HCT116 (cell line): Measurements from ENCODE around the gene KCNAB3. TPM values are rescaled to one million over a fixed set of nuclear protein-coding genes. Genes with fewer than 3 reads are reported as not detected.

Experiments used
- ATAC-seq: fragments of 200-7000 bp; cut with Tn5 transposase; 2 replicates; pipeline ENCODE4 v1.9.1; 2020; ENCODE audit warnings: mild to moderate bottlenecking, moderate library complexity
- BruUV-seq: library from RNA; stranded (reverse); fragments of 400-500 nt; replicated peaks from 2 replicates; lab custom pipeline; 2021; lab: Mats Ljungman, UMichigan
- CTCF ChIA-PET: fragments of 300-600 bp; sonication (Branson Sonifier 250); formaldehyde crosslinking; loops from one replicate; lab custom pipeline; 2021; ENCODE audit warnings: antibody characterized with exemption; lab: Charles Lee
- POLR2A ChIA-PET: fragments of 300-600, 350-600 bp; sonication (Branson Sonifier 250); formaldehyde crosslinking; loops from one replicate; lab custom pipeline; 2021; ENCODE audit warnings: antibody characterized with exemption; lab: Charles Lee
- RAD21 ChIA-PET, 2 experiments: fragments of 300-600 bp; sonication (Branson Sonifier 250); formaldehyde crosslinking; loops; one replicate each; lab custom pipeline; 2023; ENCODE audit warnings: low total read pairs in 2 of 2; ENCODE audit not compliant: uncharacterized antibody in 2 of 2, unreplicated experiment in 2 of 2, low non-redundant PET in 1 of 2; lab: Charles Lee
- DNase-seq: peaks from one replicate; pipeline ENCODE4 v3.0.0-alpha.2; 2010; ENCODE audit warnings: low read depth, low spot score
- H2AFZ ChIP-seq: fragments of 200-600 bp; shearing (Covaris generic), sonication (generic); 2 replicates; pipeline ENCODE4 v1.6.1; 2017; ENCODE audit warnings: low read depth, mixed run types, mixed read lengths, antibody characterized with exemption, low read length; ENCODE audit not compliant: poor library complexity, severe bottlenecking
- H3K27ac ChIP-seq: 2 replicates; pipeline ENCODE4 v1.5.1; 2012; ENCODE audit warnings: low read depth, low read length
- H3K27me3 ChIP-seq: fragments of 200-600 bp; sonication (generic); 2 replicates; pipeline ENCODE4 v1.6.1; 2016; ENCODE audit warnings: mixed run types, low read length, mixed read lengths; ENCODE audit not compliant: insufficient read depth
- H3K36me3 ChIP-seq, 2 experiments: fragments of 200-500 bp in 1 of 2; fragments of 200-600 bp in 1 of 2; sonication (Bioruptor generic) in 1 of 2; sonication (generic) in 1 of 2; 2 replicates each; pipeline versions ENCODE4 v1.5.1 to v1.6.1; 2014 to 2016; ENCODE audit warnings: low read length in 2 of 2, inconsistent platforms in 1 of 2, mixed read lengths in 1 of 2, mixed run types in 1 of 2; ENCODE audit not compliant: insufficient read depth in 2 of 2, control insufficient read depth in 1 of 2
- H3K4me1 ChIP-seq, 2 experiments: fragments of 200-600 bp in 1 of 2; sonication (generic) in 1 of 2; 2 replicates each; pipeline versions ENCODE4 v1.5.1 to v1.6.1; 2012 to 2017; ENCODE audit warnings: low read length in 2 of 2, inconsistent platforms in 1 of 2, mild to moderate bottlenecking in 1 of 2, mixed read lengths in 1 of 2, mixed run types in 1 of 2, moderate library complexity in 1 of 2; ENCODE audit not compliant: insufficient read depth in 2 of 2, control insufficient read depth in 1 of 2
- H3K4me2 ChIP-seq: fragments of 200-600 bp; sonication (generic); 2 replicates; pipeline ENCODE4 v1.6.1; 2017; ENCODE audit warnings: mixed run types, low read length, mixed read lengths
- H3K4me3 ChIP-seq, 2 experiments: fragments of 200-600 bp in 1 of 2; sonication (generic) in 1 of 2; replicated peaks in 1 of 2; 2 replicates each; pipeline ENCODE4 v1.5.1; 2011 to 2016; ENCODE audit warnings: low read length in 2 of 2, control low read depth in 1 of 2, low read depth in 1 of 2, mild to moderate bottlenecking in 1 of 2, mixed read lengths in 1 of 2, mixed run types in 1 of 2
- H3K79me2 ChIP-seq: fragments of 200-600 bp; sonication (generic); 2 replicates; pipeline ENCODE4 v1.6.1; 2017; ENCODE audit warnings: mild to moderate bottlenecking, mixed run types, low read length, moderate library complexity, mixed read lengths; ENCODE audit not compliant: insufficient read depth
- H3K9ac ChIP-seq: fragments of 200-600 bp; sonication (generic); 2 replicates; pipeline ENCODE4 v1.6.1; 2016; ENCODE audit warnings: low read length, mixed read lengths
- H3K9me2 ChIP-seq: fragments of 200-600 bp; sonication (generic), shearing (Covaris generic); 2 replicates; pipeline ENCODE4 v1.6.1; 2017; ENCODE audit warnings: mixed run types, mild to moderate bottlenecking, moderate library complexity; ENCODE audit not compliant: insufficient read depth
- H3K9me3 ChIP-seq, 2 experiments: fragments of 200-500 bp in 1 of 2; fragments of 200-600 bp in 1 of 2; sonication (Bioruptor generic) in 1 of 2; sonication (generic) in 1 of 2; 2 replicates each; pipeline ENCODE4 v1.6.1; 2014 to 2017; ENCODE audit warnings: low read length in 2 of 2, mixed read lengths in 2 of 2, inconsistent platforms in 1 of 2, low read depth in 1 of 2, mild to moderate bottlenecking in 1 of 2, mixed run types in 1 of 2, moderate library complexity in 1 of 2; ENCODE audit not compliant: control insufficient read depth in 1 of 2, insufficient read depth in 1 of 2
- H4K20me1 ChIP-seq: fragments of 200-600 bp; sonication (generic), shearing (Covaris generic); 2 replicates; pipeline ENCODE4 v1.6.1; 2017; ENCODE audit warnings: mixed run types, mild to moderate bottlenecking, moderate library complexity; ENCODE audit not compliant: insufficient read depth
- CBX3 ChIP-seq: IDR thresholded peaks from 2 replicates; pipeline ENCODE4 v1.6.1; 2012; ENCODE audit warnings: low read depth
- CEBPB ChIP-seq: IDR thresholded peaks from 2 replicates; pipeline ENCODE4 v1.6.1; 2012; ENCODE audit warnings: low read depth
- EGR1 ChIP-seq: IDR thresholded peaks from 2 replicates; pipeline ENCODE4 v1.6.1; 2012; ENCODE audit warnings: low read depth
- ELF1 ChIP-seq: IDR thresholded peaks from 2 replicates; pipeline ENCODE4 v1.6.1; 2012; ENCODE audit warnings: low read depth, borderline replicate concordance
- EZH2 ChIP-seq: fragments of 200-600 bp; sonication (generic); IDR thresholded peaks from 2 replicates; pipeline ENCODE4 v1.6.1; 2017; ENCODE audit warnings: antibody characterized with exemption, mixed run types
- FOSL1 ChIP-seq: IDR thresholded peaks from 2 replicates; pipeline ENCODE4 v1.6.1; 2012; ENCODE audit warnings: low read depth
- POLR2AphosphoS5 ChIP-seq: IDR thresholded peaks from 2 replicates; pipeline ENCODE4 v1.6.1; 2011; ENCODE audit warnings: mild to moderate bottlenecking, low read depth, low read length, moderate library complexity
- RAD21 ChIP-seq: IDR thresholded peaks from 2 replicates; pipeline ENCODE4 v1.6.1; 2012; ENCODE audit warnings: low read depth, mild to moderate bottlenecking
- SIN3A ChIP-seq: IDR thresholded peaks from 2 replicates; pipeline ENCODE4 v1.6.1; 2012; ENCODE audit warnings: low read depth
- SP1 ChIP-seq: IDR thresholded peaks from 2 replicates; pipeline ENCODE4 v1.6.1; 2012; ENCODE audit warnings: low read depth
- SRF ChIP-seq: IDR thresholded peaks from 2 replicates; pipeline ENCODE4 v1.6.1; 2012; ENCODE audit warnings: low read depth
- TCF7L2 ChIP-seq: IDR thresholded peaks from 2 replicates; pipeline ENCODE4 v1.7.0; 2011; ENCODE audit warnings: borderline replicate concordance, inconsistent platforms; ENCODE audit not compliant: insufficient read depth, insufficient read length; ENCODE audit errors: extremely low read depth
- ZFX ChIP-seq: fragments of 450-650 bp; IDR thresholded peaks from 2 replicates; pipeline ENCODE4 v1.6.1; 2017
- ZNF274 ChIP-seq: fragments of 200-500 bp; sonication (Bioruptor generic); IDR thresholded peaks from 2 replicates; pipeline ENCODE4 v1.6.1; 2014; ENCODE audit warnings: mild to moderate bottlenecking, low read depth, low read length, inconsistent platforms
- intact Hi-C: fragments of 100-400 bp; cut with micrococcal nuclease; formaldehyde crosslinking; loops from 2 replicates; pipeline ENCODE4 v1.10.0; 2022
- total RNA-seq: library from RNA; stranded (reverse); gene quantifications from one replicate; pipeline ENCODE4 v1.2.1, GENCODE V29; 2021; ENCODE audit not compliant: unreplicated experiment
- TF ChIP-seq, protein P1 (sequence below): IDR thresholded peaks from 2 replicates; pipeline ENCODE4 v1.6.1; 2012; ENCODE audit warnings: low read depth
- TF ChIP-seq, protein P2 (sequence below), 3 experiments: fragments of 200-600 bp in 1 of 3; sonication (generic) in 1 of 3; IDR thresholded peaks in 2 of 3; conservative IDR thresholded peaks in 1 of 3; 2 replicates each; pipeline ENCODE4 v1.5.1; 2012 to 2017; ENCODE audit warnings: low read depth in 2 of 3, low read length in 2 of 3, antibody characterized with exemption in 1 of 3, borderline replicate concordance in 1 of 3, control low read depth in 1 of 3, mild to moderate bottlenecking in 1 of 3, mixed read lengths in 1 of 3, mixed run types in 1 of 3, moderate library complexity in 1 of 3; ENCODE audit not compliant: insufficient read depth in 1 of 3
- TF ChIP-seq, protein P3 (sequence below): IDR thresholded peaks from 2 replicates; pipeline ENCODE4 v1.6.1; 2012
- TF ChIP-seq, protein P4 (sequence below): IDR thresholded peaks from 2 replicates; pipeline ENCODE4 v1.6.1; 2011; ENCODE audit warnings: mild to moderate bottlenecking, low read length, moderate library complexity; ENCODE audit not compliant: insufficient replicate concordance; ENCODE audit errors: extremely low read depth
- TF ChIP-seq, protein P5 (sequence below): IDR thresholded peaks from 2 replicates; pipeline ENCODE4 v1.6.1; 2012

Gene KCNAB3
- total RNA-seq, 1 experiment from 2014 or later: 7.1 TPM

DNA sequence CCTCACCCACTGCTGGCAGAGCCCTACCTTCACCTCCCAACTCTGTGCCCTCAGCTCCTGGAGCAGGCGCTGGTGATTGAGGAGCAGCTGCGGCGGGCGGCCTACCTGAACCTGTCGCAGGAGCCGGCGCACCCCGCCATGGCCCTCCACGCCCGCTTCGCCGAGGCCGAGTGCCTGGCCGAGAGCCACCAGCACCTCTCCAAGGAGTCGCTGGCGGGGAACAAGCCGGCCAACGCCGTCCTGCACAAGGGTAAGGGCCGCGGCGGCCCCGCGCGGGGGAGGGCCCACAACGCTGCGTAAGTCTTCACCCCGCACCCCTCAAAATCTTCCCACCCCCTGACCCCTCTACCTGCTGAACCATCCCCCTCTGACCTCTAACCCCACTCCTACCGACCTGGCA lies 20.6 kb downstream of the KCNAB3 start:
- Histone ChIP-seq H3K4me1 (peaks cover 0 to 8% of the 10 kb centered on the region in 2 experiments; a peak in 2 of 4 replicates), H3K9me3 (no peaks in the 10 kb centered on the region), H3K4me2 (no peak overlapping the region), H3K4me3 (no peak overlapping the region), H2AFZ (no peak overlapping the region), H3K36me3 (peaks cover 11 to 31% of the 10 kb centered on the region in 2 experiments; a peak in 3 of 4 replicates), H3K27me3 (no peaks in the 10 kb centered on the region), H3K27ac (no peak overlapping the region), H3K9me2 (no peaks in the 10 kb centered on the region), H3K79me2 (no peaks in the 10 kb centered on the region), H4K20me1 (no peaks in the 10 kb centered on the region), H3K9ac (no peak overlapping the region)
- POLR2A ChIA-PET: no interaction called here
- no TSS peak for BruUV-seq
- no peak for ATAC-seq
- TF ChIP-seq FOSL1: no peak
- no peak for TF ChIP-seq EZH2
- TF ChIP-seq CEBPB: no peak
- TF ChIP-seq, protein P1, sequence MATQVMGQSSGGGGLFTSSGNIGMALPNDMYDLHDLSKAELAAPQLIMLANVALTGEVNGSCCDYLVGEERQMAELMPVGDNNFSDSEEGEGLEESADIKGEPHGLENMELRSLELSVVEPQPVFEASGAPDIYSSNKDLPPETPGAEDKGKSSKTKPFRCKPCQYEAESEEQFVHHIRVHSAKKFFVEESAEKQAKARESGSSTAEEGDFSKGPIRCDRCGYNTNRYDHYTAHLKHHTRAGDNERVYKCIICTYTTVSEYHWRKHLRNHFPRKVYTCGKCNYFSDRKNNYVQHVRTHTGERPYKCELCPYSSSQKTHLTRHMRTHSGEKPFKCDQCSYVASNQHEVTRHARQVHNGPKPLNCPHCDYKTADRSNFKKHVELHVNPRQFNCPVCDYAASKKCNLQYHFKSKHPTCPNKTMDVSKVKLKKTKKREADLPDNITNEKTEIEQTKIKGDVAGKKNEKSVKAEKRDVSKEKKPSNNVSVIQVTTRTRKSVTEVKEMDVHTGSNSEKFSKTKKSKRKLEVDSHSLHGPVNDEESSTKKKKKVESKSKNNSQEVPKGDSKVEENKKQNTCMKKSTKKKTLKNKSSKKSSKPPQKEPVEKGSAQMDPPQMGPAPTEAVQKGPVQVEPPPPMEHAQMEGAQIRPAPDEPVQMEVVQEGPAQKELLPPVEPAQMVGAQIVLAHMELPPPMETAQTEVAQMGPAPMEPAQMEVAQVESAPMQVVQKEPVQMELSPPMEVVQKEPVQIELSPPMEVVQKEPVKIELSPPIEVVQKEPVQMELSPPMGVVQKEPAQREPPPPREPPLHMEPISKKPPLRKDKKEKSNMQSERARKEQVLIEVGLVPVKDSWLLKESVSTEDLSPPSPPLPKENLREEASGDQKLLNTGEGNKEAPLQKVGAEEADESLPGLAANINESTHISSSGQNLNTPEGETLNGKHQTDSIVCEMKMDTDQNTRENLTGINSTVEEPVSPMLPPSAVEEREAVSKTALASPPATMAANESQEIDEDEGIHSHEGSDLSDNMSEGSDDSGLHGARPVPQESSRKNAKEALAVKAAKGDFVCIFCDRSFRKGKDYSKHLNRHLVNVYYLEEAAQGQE: no peak
- TF ChIP-seq EGR1: no peak
- no peak for TF ChIP-seq SRF
- no peak for TF ChIP-seq ELF1
- no peak for TF ChIP-seq POLR2AphosphoS5
- TF ChIP-seq, protein P2, sequence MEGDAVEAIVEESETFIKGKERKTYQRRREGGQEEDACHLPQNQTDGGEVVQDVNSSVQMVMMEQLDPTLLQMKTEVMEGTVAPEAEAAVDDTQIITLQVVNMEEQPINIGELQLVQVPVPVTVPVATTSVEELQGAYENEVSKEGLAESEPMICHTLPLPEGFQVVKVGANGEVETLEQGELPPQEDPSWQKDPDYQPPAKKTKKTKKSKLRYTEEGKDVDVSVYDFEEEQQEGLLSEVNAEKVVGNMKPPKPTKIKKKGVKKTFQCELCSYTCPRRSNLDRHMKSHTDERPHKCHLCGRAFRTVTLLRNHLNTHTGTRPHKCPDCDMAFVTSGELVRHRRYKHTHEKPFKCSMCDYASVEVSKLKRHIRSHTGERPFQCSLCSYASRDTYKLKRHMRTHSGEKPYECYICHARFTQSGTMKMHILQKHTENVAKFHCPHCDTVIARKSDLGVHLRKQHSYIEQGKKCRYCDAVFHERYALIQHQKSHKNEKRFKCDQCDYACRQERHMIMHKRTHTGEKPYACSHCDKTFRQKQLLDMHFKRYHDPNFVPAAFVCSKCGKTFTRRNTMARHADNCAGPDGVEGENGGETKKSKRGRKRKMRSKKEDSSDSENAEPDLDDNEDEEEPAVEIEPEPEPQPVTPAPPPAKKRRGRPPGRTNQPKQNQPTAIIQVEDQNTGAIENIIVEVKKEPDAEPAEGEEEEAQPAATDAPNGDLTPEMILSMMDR (IDR thresholded peaks at IDR 0.05 in 2 of 3, conservative IDR thresholded peaks at IDR 0.05 in 1 of 3; ENCODE audit: borderline replicate concordance in 1 of 3, insufficient read depth in 1 of 3, low read depth in 2 of 3, low read length in 2 of 3): no peak
- TF ChIP-seq, protein P3, sequence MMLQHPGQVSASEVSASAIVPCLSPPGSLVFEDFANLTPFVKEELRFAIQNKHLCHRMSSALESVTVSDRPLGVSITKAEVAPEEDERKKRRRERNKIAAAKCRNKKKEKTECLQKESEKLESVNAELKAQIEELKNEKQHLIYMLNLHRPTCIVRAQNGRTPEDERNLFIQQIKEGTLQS: no peak
- TF ChIP-seq CBX3: no peak
- no peak for TF ChIP-seq TCF7L2
- TF ChIP-seq SP1: no peak
- no peak for TF ChIP-seq ZNF274
- TF ChIP-seq RAD21: no peak
- no peak for TF ChIP-seq ZFX
- TF ChIP-seq, protein P4, sequence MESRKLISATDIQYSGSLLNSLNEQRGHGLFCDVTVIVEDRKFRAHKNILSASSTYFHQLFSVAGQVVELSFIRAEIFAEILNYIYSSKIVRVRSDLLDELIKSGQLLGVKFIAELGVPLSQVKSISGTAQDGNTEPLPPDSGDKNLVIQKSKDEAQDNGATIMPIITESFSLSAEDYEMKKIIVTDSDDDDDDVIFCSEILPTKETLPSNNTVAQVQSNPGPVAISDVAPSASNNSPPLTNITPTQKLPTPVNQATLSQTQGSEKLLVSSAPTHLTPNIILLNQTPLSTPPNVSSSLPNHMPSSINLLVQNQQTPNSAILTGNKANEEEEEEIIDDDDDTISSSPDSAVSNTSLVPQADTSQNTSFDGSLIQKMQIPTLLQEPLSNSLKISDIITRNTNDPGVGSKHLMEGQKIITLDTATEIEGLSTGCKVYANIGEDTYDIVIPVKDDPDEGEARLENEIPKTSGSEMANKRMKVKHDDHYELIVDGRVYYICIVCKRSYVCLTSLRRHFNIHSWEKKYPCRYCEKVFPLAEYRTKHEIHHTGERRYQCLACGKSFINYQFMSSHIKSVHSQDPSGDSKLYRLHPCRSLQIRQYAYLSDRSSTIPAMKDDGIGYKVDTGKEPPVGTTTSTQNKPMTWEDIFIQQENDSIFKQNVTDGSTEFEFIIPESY: no peak
- TF ChIP-seq, protein P5, sequence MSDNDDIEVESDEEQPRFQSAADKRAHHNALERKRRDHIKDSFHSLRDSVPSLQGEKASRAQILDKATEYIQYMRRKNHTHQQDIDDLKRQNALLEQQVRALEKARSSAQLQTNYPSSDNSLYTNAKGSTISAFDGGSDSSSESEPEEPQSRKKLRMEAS: no peak
- no peak for TF ChIP-seq SIN3A
- no peak for DNase-seq
- intact Hi-C loops: no loop called here
- CTCF ChIA-PET: no interaction called here
- RAD21 ChIA-PET: no interaction called here
